DOHH2 (cell line): ENCODE measurements around the gene PTPRK.

Source experiments
- CTCF ChIP-seq: fragments of 200-600 bp; sonication (generic); IDR thresholded peaks from one replicate; pipeline ENCODE4 v1.5.1; 2014; ENCODE audit warnings: antibody characterized with exemption, mild to moderate bottlenecking, low read depth, low read length; ENCODE audit not compliant: poor library complexity, severe bottlenecking
- EZH2phosphoT487 ChIP-seq: fragments of 200-600 bp; sonication (generic); IDR thresholded peaks from 2 replicates; pipeline ENCODE4 v1.6.1; 2017; ENCODE audit warnings: borderline replicate concordance, mild to moderate bottlenecking, antibody characterized with exemption, low read length, moderate library complexity, mixed read lengths

GRCh38 chr6:128319157-128319556 lies 201.2 kb downstream of the PTPRK start:
- TF ChIP-seq CTCF (no peak), EZH2phosphoT487 (no peak)
